A549 (cell line): ENCODE results near the gene STIM2. TPM values are rescaled to one million over a fixed set of nuclear protein-coding genes. Genes with fewer than 3 reads are reported as not detected.

Source experiments
- ATAC-seq, 2 experiments: fragments of 200-7000 bp in 1 of 2; fragments of >200 bp in 1 of 2; cut with Nextera tagmentation in 1 of 2; cut with Tn5 transposase in 1 of 2; 3 replicates each; pipeline versions ENCODE4 v1.8.0 to v1.9.1; 2018 to 2020; ENCODE audit warnings: mild to moderate bottlenecking in 1 of 2, moderate library complexity in 1 of 2
- CTCF ChIA-PET: fragments of 300-600 bp; sonication (Branson Sonifier 250); formaldehyde crosslinking; extraction: SDS; loops from one replicate; lab custom pipeline; 2021; ENCODE audit warnings: antibody characterized with exemption, inconsistent platforms; lab: Yijun Ruan, JAX
- POLR2A ChIA-PET: fragments of 350-600 bp; formaldehyde crosslinking; extraction: SDS; loops from one replicate; lab custom pipeline; 2021; ENCODE audit warnings: antibody characterized with exemption, inconsistent platforms; lab: Yijun Ruan, JAX
- DNase-seq, 2 experiments: peaks; one replicate each; pipeline versions ENCODE4 v3.0.0 to v3.0.0-alpha.2; 2011 to 2016; ENCODE audit warnings: low read depth in 1 of 2, low spot score in 1 of 2
- FAIRE-seq: peaks from 2 replicates; lab custom pipeline; 2011; peaks lifted over from hg19 to GRCh38; lab: Jason Lieb, UNC
- H3K27ac ChIP-seq, 2 experiments: fragments of >200 bp; sonication (Bioruptor Twin); formaldehyde crosslinking; 3 replicates each; pipeline ENCODE4 v1.5.1; 2016 to 2017
- H3K4me1 ChIP-seq: fragments of >200 bp; sonication (Bioruptor Twin); formaldehyde crosslinking; 3 replicates; pipeline ENCODE4 v1.6.1; 2016
- H3K4me2 ChIP-seq: fragments of >200 bp; sonication (Bioruptor Twin); formaldehyde crosslinking; 3 replicates; pipeline ENCODE4 v1.6.1; 2016
- H3K4me3 ChIP-seq: fragments of >200 bp; sonication (Bioruptor Twin); formaldehyde crosslinking; 3 replicates; pipeline ENCODE4 v1.5.1; 2016
- H3K9me3 ChIP-seq: fragments of >200 bp; sonication (Bioruptor Twin); formaldehyde crosslinking; 3 replicates; pipeline ENCODE4 v1.6.1; 2016
- CBX2 ChIP-seq: fragments of 200-600 bp; sonication (generic); IDR thresholded peaks from 2 replicates; pipeline ENCODE4 v1.6.1; 2016; ENCODE audit warnings: low read depth, mild to moderate bottlenecking, borderline replicate concordance
- CBX8 ChIP-seq: fragments of 200-600 bp; sonication (generic); IDR thresholded peaks from 2 replicates; pipeline ENCODE4 v1.6.1; 2016
- CHD2 ChIP-seq: fragments of 150-350 bp; IDR thresholded peaks from 2 replicates; pipeline ENCODE4 v1.6.1; 2014; ENCODE audit warnings: low read length; ENCODE audit not compliant: partially characterized antibody
- EHF ChIP-seq: fragments of 250-450 bp; sonication (Bioruptor Pico); IDR thresholded peaks from 2 replicates; pipeline ENCODE4 v1.5.0; 2020; ENCODE audit warnings: mild to moderate bottlenecking
- ELK1 ChIP-seq: fragments of 150-350 bp; IDR thresholded peaks from 2 replicates; pipeline ENCODE4 v1.6.1; 2014; ENCODE audit warnings: low read depth, mild to moderate bottlenecking, low read length
- EP300 ChIP-seq, 2 experiments: fragments of >200 bp; sonication (Bioruptor Twin); formaldehyde crosslinking; IDR thresholded peaks; 2 replicates in 1 of 2; 3 replicates in 1 of 2; pipeline ENCODE4 v1.6.1; 2016 to 2017
- ESRRA ChIP-seq: fragments of 150-350 bp; IDR thresholded peaks from 2 replicates; pipeline ENCODE4 v1.6.1; 2014; ENCODE audit warnings: mild to moderate bottlenecking, low read length, borderline replicate concordance
- FOXS1 ChIP-seq: fragments of 250-450 bp; sonication (Bioruptor Pico); IDR thresholded peaks from 2 replicates; pipeline ENCODE4 v1.5.0; 2020; ENCODE audit warnings: mild to moderate bottlenecking, moderate library complexity
- HOXB13 ChIP-seq: fragments of 250-450 bp; sonication (Bioruptor Pico); IDR thresholded peaks from 2 replicates; pipeline ENCODE4 v1.5.0; 2020; ENCODE audit warnings: low read depth, mild to moderate bottlenecking, moderate library complexity
- HOXB5 ChIP-seq: fragments of 250-450 bp; sonication (Bioruptor Pico); IDR thresholded peaks from 2 replicates; pipeline ENCODE4 v1.5.0; 2020; ENCODE audit warnings: mild to moderate bottlenecking, moderate library complexity
- KDM5A ChIP-seq: fragments of 200-600 bp; sonication (generic); IDR thresholded peaks from 2 replicates; pipeline ENCODE4 v1.6.1; 2016; ENCODE audit warnings: antibody characterized with exemption, mild to moderate bottlenecking
- MAX ChIP-seq: IDR thresholded peaks from 2 replicates; pipeline ENCODE4 v1.6.1; 2012
- MAZ ChIP-seq: fragments of 150-350 bp; IDR thresholded peaks from 2 replicates; pipeline ENCODE4 v1.6.1; 2014; ENCODE audit warnings: antibody characterized with exemption, low read depth, low read length, borderline replicate concordance
- MYC ChIP-seq: IDR thresholded peaks from 2 replicates; pipeline ENCODE4 v1.6.1; 2012; ENCODE audit warnings: mild to moderate bottlenecking, inconsistent platforms, low read length, improper control_type of control experiment, borderline replicate concordance
- NPAS2 ChIP-seq: fragments of 250-450 bp; sonication (Bioruptor Pico); IDR thresholded peaks from 2 replicates; pipeline ENCODE4 v1.8.0; 2022; ENCODE audit warnings: mild to moderate bottlenecking, moderate library complexity, borderline replicate concordance
- NR3C1 ChIP-seq: fragments of >200 bp; sonication (Bioruptor Twin); formaldehyde crosslinking; IDR thresholded peaks from 3 replicates; pipeline ENCODE4 v1.6.1; 2017
- POLR2A ChIP-seq: IDR thresholded peaks from 2 replicates; pipeline ENCODE4 v1.6.1; 2012; ENCODE audit warnings: mild to moderate bottlenecking, low read length
- POLR2AphosphoS2 ChIP-seq: conservative IDR thresholded peaks from 2 replicates; pipeline ENCODE4 v1.6.1; 2012; ENCODE audit warnings: low read length, improper control_type of control experiment, inconsistent platforms
- RARB ChIP-seq: fragments of 250-450 bp; sonication (Bioruptor Pico); IDR thresholded peaks from 2 replicates; pipeline ENCODE4 v1.8.0; 2021; ENCODE audit warnings: mild to moderate bottlenecking, moderate library complexity
- RCOR1 ChIP-seq: fragments of 150-350 bp; IDR thresholded peaks from 2 replicates; pipeline ENCODE4 v1.6.1; 2014; ENCODE audit warnings: antibody characterized with exemption, low read length, low read depth
- RNF2 ChIP-seq: fragments of 200-600 bp; sonication (generic); IDR thresholded peaks from 2 replicates; pipeline ENCODE4 v1.6.1; 2016; ENCODE audit warnings: low read depth, mild to moderate bottlenecking, antibody characterized with exemption, moderate library complexity, borderline replicate concordance
- SMC3 ChIP-seq: fragments of >200 bp; sonication (Bioruptor Twin); formaldehyde crosslinking; IDR thresholded peaks from 3 replicates; pipeline ENCODE4 v1.6.1; 2018; ENCODE audit warnings: inconsistent platforms
- TP53 ChIP-seq: fragments of 250-450 bp; sonication (Bioruptor Pico); IDR thresholded peaks from 2 replicates; pipeline ENCODE4 v1.5.0; 2021; ENCODE audit warnings: mild to moderate bottlenecking, moderate library complexity
- USF2 ChIP-seq: fragments of 450-650 bp; IDR thresholded peaks from 2 replicates; pipeline ENCODE4 v1.6.1; 2014; ENCODE audit warnings: antibody characterized with exemption
- ZC3H11A ChIP-seq: fragments of 450-650 bp; IDR thresholded peaks from 2 replicates; pipeline ENCODE4 v1.6.1; 2014; ENCODE audit warnings: antibody characterized with exemption, mild to moderate bottlenecking
- ZNF302 ChIP-seq: fragments of 250-450 bp; sonication (Bioruptor Pico); IDR thresholded peaks from 2 replicates; pipeline ENCODE4 v1.9.0; 2021; ENCODE audit warnings: inconsistent platforms, mild to moderate bottlenecking, moderate library complexity
- WGBS: methylation state at CpG from one replicate; pipeline ENCODE4 v1.1.6; 2017; ENCODE audit errors: missing lambda C conversion rate; 5-methylcytosine and 5-hydroxymethylcytosine counted together
- polyA plus RNA-seq, 4 experiments: library from polyadenylated mRNA; depleted of rRNA in 3 of 4; stranded (reverse); fragments of >200 nt; fragmentation: RNase III in 1 of 4; extraction: RNeasy Plus Mini Kit Qiagen cat#74134 plus additional on column Dnase treatment in 1 of 4; gene quantifications; 2 replicates in 3 of 4; 3 replicates in 1 of 4; pipeline ENCODE4 v1.2.3, GENCODE V29; 2011 to 2017
- TF ChIP-seq, protein P1 (sequence below): IDR thresholded peaks from 2 replicates; pipeline ENCODE4 v1.6.1; 2012; ENCODE audit warnings: low read depth, borderline replicate concordance

Gene STIM2
- polyA plus RNA-seq, 2 of the 4 experiments (the other 2 are of a cell fraction), result 13.6 to 20.6 TPM

DNA sequence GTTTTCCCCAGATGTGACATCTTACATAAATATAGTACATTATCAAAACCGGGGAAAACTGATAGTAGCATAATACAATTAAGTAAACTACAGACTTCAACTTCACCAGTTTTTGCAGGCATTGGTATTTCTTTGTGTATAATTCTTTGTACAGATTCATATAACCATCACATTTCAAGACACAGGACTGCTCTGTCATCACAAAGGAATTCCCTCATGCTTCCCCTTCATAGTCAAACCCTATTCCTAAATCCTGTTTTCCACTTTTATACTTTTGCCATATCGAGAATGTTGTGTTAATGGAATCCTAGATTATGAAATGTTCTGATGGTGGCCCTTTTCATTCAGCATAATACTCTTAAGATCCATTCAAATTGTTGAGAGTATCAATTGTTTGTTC is 36.0 kb downstream of the STIM2 start:
- no peak for TF ChIP-seq EHF (CRISPR knock-in tag)
- TF ChIP-seq CHD2, result no peak
- TF ChIP-seq ZC3H11A, result no peak
- no peak for TF ChIP-seq TP53 (CRISPR knock-in tag)
- TF ChIP-seq NPAS2 (CRISPR knock-in tag), result no peak
- TF ChIP-seq RCOR1, result no peak
- TF ChIP-seq, protein P1, sequence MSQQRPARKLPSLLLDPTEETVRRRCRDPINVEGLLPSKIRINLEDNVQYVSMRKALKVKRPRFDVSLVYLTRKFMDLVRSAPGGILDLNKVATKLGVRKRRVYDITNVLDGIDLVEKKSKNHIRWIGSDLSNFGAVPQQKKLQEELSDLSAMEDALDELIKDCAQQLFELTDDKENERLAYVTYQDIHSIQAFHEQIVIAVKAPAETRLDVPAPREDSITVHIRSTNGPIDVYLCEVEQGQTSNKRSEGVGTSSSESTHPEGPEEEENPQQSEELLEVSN, result no peak
- TF ChIP-seq MYC, result no peak
- no peak for TF ChIP-seq USF2
- WGBS, result 82% methylated on average over 2 of the region's 2 CpGs
- FAIRE-seq (no peak), DNase-seq (no peak), ATAC-seq (no peak)
- H3K4me1 ChIP-seq, result no peaks in the 10 kb centered on the region
- no peak overlapping the region for H3K4me2 ChIP-seq
- no peak overlapping the region for H3K27ac ChIP-seq
- CTCF ChIA-PET, result no interaction called here
- POLR2A ChIA-PET, result no interaction called here
- H3K9me3 ChIP-seq, result no peaks in the 10 kb centered on the region
- H3K4me3 ChIP-seq, result no peak overlapping the region

GRCh38 chr4:26899991-26900390 is 39.4 kb downstream of the STIM2 start:
- no peak overlapping the region for H3K4me3 ChIP-seq

GRCh38 chr4:26900765-26901164 is 40.1 kb downstream of the STIM2 start:
- H3K4me3 ChIP-seq, result no peak overlapping the region
- 92% methylated on average over 2 of the region's 2 CpGs for WGBS
- no peak overlapping the region for H3K4me2 ChIP-seq
- CTCF ChIA-PET, result interaction anchor here (1.5 kb wide), 1 partner anchor 13 kb away, joined by 3 read pairs; no protein-coding TSS in a partner anchor
- no peaks in the 10 kb centered on the region for H3K4me1 ChIP-seq
- no peak for DNase-seq
- no peak overlapping the region for H3K27ac ChIP-seq
- no peaks in the 10 kb centered on the region for H3K9me3 ChIP-seq
- FAIRE-seq, result no peak
- no peak for ATAC-seq
- POLR2A ChIA-PET, result no interaction called here
- no peak for TF ChIP-seq POLR2AphosphoS2
- no peak for TF ChIP-seq ZNF302
- no peak for TF ChIP-seq RARB
- TF ChIP-seq HOXB5, result no peak
- no peak for TF ChIP-seq HOXB13
- TF ChIP-seq NPAS2 (CRISPR knock-in tag), result no peak
- TF ChIP-seq MAZ, result no peak
- TF ChIP-seq KDM5A, result no peak
- no peak for TF ChIP-seq ELK1
- TF ChIP-seq CBX8, result no peak
- no peak for TF ChIP-seq POLR2A
- TF ChIP-seq FOXS1 (CRISPR knock-in tag), result no peak
- TF ChIP-seq RNF2, result no peak
- no peak for TF ChIP-seq NR3C1
- no peak for TF ChIP-seq ESRRA
- TF ChIP-seq MAX, result no peak
- no peak for TF ChIP-seq CBX2
- TF ChIP-seq EP300 (IDR thresholded peaks at IDR 0.05), result no peak

More at GRCh38 chr4:26899991-26900390, 39.4 kb downstream of the STIM2 start:
- Histone ChIP-seq H3K27ac (no peak overlapping the region), H3K9me3 (no peaks in the 10 kb centered on the region), H3K4me2 (no peak overlapping the region), H3K4me1 (no peaks in the 10 kb centered on the region)
- FAIRE-seq, result no peak
- ChIA-PET CTCF (interaction anchor here (1.5 kb wide), 1 partner anchor 14 kb away, joined by 3 read pairs; no protein-coding TSS in a partner anchor), POLR2A (no interaction called here)
- no peak for ATAC-seq
- WGBS, result 79% methylated on average over 3 of the region's 3 CpGs
- DNase-seq, result no peak
- TF ChIP-seq SMC3 (no peak), HOXB5 (no peak), MYC (no peak), CBX2 (no peak), RCOR1 (no peak), CHD2 (no peak), USF2 (no peak), KDM5A (no peak)
